GM21526 (cell line): ENCODE measurements around the gene CD164L2.

Source experiments
- ATAC-seq: cut with Tn5 transposase; IDR thresholded peaks from one replicate; pipeline ENCODE4 v1.9.1; 2021; ENCODE audit warnings: moderate library complexity; ENCODE audit not compliant: unreplicated experiment, low FRiP score

Gene CD164L2

GRCh38 chr1:27349784-27350662 is 33.1 kb downstream of the CD164L2 start:
- ATAC-seq = no peak

DNA sequence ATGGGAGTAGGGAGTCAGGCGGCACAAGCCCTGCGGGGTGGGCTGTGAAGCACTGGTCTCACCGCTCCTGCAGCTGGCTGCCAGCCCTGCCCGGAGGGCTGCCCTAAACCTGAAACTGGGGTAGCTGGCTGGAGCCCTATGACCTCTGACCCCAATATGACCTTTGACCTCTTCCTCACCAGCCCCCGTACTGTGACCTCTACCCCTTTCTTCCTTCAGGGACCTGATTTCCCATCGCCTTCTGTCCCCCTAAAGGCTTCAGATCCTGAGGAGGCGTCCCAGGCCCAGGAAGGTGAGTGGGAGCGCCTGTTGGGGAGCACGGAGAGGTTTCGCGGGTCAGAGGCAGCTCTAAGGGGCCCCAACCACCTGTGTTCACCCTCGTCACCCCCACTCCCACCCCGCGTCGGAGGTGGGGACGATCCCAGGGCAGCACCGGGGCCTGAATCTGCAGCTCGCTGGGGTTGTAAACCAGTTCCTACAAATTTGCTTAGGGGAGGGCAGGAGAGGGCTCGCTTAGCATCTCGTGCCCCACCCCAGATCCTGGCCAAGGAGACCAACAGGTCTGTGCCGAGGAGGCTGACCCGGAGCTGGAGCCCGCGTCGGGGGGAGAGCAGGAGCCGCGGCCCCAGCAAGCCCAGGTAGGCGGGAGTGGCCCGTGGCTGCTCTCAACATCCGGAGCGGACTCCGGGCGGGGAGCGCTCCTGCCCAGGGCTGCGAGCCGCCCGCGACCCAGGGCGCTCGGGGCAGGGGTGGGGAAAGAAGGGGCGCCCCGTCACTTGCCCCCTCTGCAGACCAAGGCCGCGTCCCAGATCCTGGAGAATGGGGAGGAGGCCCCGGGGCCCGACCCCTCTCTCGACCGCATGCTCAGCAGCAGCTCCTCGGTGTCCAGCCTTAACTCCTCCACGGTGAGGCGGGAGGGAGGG is 34.0 kb downstream of the CD164L2 start:
- no peak for ATAC-seq

DNA sequence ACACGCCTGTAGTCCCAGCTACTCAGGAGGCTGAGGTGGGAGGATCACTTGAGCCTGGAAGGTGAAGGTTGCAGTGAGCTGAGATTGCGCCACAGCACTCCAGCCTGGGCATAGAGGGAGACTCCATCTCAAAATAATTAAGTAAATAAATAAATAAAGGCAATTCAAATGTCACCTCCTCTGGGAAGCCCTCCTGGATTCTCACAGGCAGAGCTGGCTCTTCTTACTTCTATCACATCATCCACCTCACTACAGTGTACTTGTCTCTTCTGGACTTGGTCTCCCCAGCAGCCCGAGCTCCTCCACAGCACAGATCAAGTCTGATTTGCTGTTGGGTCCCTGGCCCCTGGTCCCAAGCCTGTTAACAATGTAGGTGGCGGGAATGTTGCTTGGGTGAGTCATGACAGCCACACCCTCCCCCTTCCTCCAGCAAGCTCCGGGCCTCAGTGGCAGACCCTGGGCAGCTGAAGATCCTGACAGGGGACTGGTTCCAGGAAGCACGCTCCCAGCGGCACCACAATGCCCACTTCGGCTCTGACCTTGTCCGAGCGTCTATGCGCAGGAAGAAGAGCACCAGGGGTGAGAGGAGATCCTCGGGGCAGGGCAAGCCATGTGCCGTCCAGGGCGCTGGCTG is 36.0 kb downstream of the CD164L2 start:
- no peak for ATAC-seq

GRCh38 chr1:27346357-27346756 is 36.8 kb downstream of the CD164L2 start:
- ATAC-seq = no peak

GRCh38 chr1:27345272-27345671 is 37.9 kb downstream of the CD164L2 start:
- ATAC-seq = no peak

DNA sequence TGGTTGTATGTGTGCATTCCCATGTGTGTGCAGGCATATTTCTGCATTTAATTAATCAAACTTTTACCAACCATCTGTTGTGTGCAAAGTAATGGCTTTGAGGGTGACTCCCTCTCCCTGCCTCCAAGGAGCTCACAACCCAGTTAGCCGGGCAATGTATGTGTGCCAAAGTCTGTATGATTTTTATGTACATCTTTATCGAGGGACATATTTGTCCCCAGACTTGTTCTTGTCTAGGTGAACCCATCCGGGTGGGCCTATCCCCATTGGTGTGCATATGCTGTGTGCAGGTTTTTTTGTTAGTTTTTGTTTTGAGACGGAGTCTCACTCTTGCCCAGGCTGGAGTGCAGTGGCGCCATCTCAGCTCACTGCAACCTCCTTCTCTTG is 39.5 kb downstream of the CD164L2 start:
- ATAC-seq = no peak

DNA sequence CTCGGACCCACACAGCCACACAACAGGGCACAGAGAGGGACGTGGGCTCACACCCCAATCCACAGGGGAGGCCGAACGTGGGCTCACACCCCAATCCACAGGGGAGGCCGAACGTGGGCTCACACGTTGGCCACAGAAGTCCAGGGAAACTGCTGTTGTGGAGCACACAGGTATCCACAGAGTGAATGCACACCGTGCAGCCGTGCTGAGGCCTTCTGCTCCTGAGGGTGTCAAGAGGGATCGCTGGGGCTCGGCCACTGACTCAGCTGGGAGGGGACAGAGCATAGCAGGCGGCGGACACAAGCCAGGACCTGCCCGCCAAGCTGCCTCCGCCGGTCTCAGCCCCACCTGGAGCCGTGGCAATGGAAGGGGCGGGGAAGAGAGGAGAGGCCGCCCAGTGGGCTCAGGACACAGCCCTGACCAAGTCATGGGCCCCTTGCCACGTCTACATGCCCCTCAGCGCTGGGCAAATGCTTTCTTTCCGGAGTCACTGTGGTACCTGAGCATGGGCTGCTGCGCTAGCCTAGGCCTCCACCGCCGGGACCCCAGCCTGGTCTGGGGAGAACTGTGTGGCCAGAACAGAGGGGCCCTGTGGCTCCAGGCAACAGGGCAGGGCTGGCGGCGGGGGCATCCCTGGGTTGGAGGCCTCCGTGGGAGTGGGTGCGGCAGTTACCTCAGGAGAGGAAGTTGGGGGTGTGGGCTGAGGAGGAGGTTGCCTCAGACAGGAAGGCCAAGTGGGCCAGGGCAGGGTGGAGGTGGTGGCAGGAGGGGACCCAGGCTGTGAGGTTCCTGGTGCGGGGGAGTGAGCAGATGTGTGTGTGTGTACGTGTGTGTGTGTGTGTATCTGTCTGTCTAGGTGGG is 40.1 kb downstream of the CD164L2 start:
- ATAC-seq = no peak

- no peak for ATAC-seq
Measured at GRCh38 chr1:27342391-27342777, 40.7 kb downstream of the CD164L2 start.

DNA sequence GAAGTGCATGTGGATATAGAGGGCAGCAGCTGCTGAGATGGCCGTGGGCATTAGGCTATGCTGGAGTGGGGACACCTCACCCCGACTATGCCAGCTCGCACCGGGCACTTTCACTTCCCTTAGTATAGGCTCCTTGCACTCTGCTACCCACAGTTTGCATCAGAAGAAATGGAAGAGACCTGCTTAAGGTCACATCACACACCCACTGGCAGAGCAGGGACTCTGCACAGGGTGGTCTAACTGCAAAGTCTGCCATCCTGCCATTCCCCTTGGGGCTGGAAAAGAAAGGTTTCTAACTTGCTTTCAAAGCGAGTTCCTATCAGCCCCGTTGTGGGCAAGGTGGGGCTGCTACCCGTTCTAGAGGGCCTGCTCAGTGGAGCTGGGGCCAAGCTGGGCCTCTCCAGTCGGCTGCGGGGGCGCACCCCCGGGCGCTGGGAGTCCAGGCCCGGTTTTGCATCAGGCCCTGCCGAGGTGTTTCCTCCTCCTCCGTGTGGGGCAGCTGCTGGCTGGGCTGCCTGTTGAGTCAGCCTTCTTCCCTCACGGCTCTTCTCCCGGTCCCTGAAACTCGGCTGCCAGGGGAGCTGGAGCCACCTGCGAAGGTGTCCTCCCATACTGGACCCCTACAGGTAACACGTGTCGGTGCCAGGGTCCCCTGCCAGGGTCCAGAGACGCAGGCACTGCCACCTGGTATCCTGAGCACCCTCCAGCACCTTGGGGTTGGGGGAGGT is 41.4 kb downstream of the CD164L2 start, which contains the start of gene SYTL1:
TSS of gene SYTL1 (plus strand) at position 498 of the 728 bp plus-strand sequence. CDS start 3,313 bp downstream, outside the sequence.
- no peak for ATAC-seq

DNA sequence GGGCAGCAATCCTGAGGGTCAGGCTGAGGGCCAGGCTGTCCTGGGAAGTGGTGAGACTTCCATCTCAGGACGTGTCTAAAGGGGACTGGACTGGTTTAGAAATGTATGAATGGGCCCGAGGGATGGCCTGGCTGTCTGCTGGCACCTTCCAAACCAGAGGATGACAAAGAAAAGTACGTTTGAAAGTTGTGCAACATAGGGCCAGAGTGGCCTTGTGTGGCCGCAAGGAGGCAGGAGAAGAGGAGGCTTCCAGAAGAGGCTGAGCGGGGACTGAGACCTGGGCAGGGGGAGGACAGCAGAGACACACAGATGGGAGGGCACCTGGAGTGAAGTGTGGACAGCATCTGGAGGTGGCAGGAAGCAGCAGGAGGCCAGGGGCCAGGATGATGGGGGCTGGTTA is 43.9 kb downstream of the CD164L2 start:
- no peak for ATAC-seq

- ATAC-seq = no peak
Measured at GRCh38 chr1:27338751-27339150, 44.4 kb downstream of the CD164L2 start.

DNA sequence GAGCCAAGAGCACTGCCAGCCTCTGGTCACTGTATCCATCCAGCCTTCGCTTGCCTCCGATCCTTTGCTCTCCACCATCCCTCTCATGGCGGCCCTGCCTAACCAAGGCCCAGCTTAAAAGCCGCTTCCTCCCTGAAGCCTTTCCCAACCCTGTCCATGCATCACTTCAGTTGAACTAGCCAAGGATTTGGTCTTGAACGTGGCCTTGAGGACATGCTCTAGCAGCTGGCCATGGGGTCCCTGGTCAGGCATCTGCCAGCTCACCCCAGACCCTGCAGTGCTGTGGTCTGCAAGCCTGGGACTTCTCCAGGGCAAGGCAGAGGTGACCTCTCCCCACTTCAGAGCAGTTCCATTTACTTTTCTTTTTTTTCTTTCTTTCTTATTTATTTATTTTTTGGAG is 46.4 kb downstream of the CD164L2 start:
- ATAC-seq = no peak

- no peak for ATAC-seq
Measured at GRCh38 chr1:27335506-27336422, 47.4 kb downstream of the CD164L2 start.

DNA sequence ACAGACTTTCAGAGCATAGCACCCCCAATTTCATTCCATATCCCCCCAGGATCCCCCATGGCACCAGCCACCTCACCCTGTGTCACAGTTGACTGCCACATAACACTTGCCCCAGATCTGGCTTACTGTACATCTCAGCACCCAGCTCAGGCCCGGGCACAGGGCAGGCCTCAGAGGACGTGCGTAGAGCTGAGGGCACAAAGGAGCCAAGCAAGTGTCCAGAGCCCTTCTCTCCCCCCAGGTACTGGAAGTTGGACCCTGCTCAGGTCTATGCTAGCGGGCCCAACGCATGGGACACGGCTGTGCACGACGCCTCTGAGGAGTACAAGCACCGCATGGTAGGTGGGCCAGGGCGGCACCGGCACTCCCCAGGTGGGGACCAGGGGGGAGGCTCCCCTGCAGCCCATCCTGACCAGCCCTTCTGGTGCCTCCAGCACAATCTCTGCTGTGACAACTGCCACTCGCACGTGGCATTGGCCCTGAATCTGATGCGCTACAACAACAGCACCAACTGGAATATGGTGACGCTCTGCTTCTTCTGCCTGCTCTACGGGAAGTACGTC is 49.3 kb downstream of the CD164L2 start:
- no peak for ATAC-seq

GRCh38 chr1:27332536-27333281 is 50.4 kb downstream of the CD164L2 start:
- ATAC-seq = no peak

- no peak for ATAC-seq
Measured at GRCh38 chr1:27331922-27332321, 51.2 kb downstream of the CD164L2 start.

GRCh38 chr1:27331426-27331825 is 51.7 kb downstream of the CD164L2 start:
- no peak for ATAC-seq
